Activated T-helper 1 cell treated with anti-CD3 and anti-CD28 coated beads, Interleukin-12 subunit alpha, Interleukin-12 subunit beta, Interleukin-2, Interleukin-4 antibody, amounts not matched to agents 30 ng/mL and 10 ng/mL and 1 ng/mL, durations not matched to agents 14 hours and 24 hours and 36 hours (primary cell): Measurements from ENCODE around the gene MTHFD2. TPM values are rescaled to one million over a fixed set of nuclear protein-coding genes. Genes with fewer than 3 reads are reported as not detected.

Source experiments
- DNase-seq: peaks from one replicate; pipeline ENCODE4 v3.0.0; 2021; ENCODE audit warnings: low spot score
- H3K27ac Mint-ChIP-seq: one replicate; pipeline ENCODE4 v1.8.0; 2021; ENCODE audit warnings: mild to moderate bottlenecking, mixed read lengths
- H3K27me3 Mint-ChIP-seq: one replicate; pipeline ENCODE4 v1.8.0; 2022; ENCODE audit warnings: mild to moderate bottlenecking, moderate library complexity, mixed read lengths; ENCODE audit not compliant: insufficient read depth
- H3K36me3 Mint-ChIP-seq: one replicate; pipeline ENCODE4 v1.8.0; 2021; ENCODE audit warnings: low read depth, mixed read lengths
- H3K4me1 Mint-ChIP-seq: one replicate; pipeline ENCODE4 v1.8.0; 2021; ENCODE audit warnings: low read depth, mixed read lengths
- H3K4me3 Mint-ChIP-seq: one replicate; pipeline ENCODE4 v1.8.0; 2021; ENCODE audit warnings: mild to moderate bottlenecking, moderate library complexity, mixed read lengths
- H3K9me3 Mint-ChIP-seq: one replicate; pipeline ENCODE4 v1.8.0; 2021; ENCODE audit warnings: mixed read lengths
- intact Hi-C: fragments of 100-400 bp; cut with micrococcal nuclease; formaldehyde crosslinking; loops from one replicate; pipeline ENCODE4 v1.15.1; 2024
- total RNA-seq: library from RNA; stranded (reverse); gene quantifications from 2 replicates; pipeline ENCODE4 v1.2.3, GENCODE V29; 2022

Gene MTHFD2
- total RNA-seq, result 437 and 457 TPM in 2 replicates

DNA sequence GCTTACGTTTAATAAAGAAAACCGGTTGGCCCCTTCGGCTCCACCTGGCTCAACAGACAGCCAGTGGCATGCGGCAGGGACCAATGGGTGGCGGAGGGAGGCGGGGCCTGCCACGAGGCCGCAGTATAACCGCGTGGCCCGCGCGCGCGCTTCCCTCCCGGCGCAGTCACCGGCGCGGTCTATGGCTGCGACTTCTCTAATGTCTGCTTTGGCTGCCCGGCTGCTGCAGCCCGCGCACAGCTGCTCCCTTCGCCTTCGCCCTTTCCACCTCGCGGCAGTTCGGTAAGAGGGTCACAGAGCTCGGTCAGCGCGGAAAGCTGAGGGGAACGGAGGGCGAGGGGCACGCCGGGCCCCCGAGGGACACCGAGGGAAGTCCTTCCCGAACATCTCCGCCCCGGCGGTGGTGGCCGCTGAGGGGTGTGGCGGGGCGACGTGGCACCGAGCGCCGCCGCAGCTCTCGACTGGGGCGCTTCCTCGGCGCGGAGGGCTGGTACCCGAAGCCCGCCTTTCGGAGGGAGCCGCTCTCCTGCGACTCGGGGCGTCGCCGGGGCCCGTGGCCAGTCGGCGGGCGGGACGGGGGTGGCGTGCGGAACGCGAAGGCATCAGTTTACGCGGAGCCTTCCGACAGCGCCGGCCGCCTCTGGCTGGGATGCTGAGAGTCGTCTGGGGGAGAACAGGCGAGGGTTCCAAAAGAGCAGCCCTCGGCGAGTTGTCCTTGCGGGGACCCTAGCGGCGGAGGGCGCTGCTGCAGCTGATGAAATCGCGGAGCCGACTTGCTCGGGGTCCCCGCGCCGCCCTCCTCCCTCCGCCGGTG lies at the start of gene MTHFD2:
TSS of gene MTHFD2 (plus strand) at position 155 of the 814 bp plus-strand sequence. CDS start at position 182, 27 bp downstream.
- Mint-ChIP-seq H3K4me3 (peak within 1 kb of the TSS; percentile 98), H3K27me3 (no peaks in the 10 kb centered on the region), H3K36me3 (peaks cover 34% of the 10 kb centered on the region), H3K27ac (peak within 1 kb of the TSS; percentile 100), H3K9me3 (no peaks in the 10 kb centered on the region), H3K4me1 (peaks cover 59% of the 10 kb centered on the region)
- DNase-seq, result peak; percentile 91
- intact Hi-C loops, result loop anchor here (1.0 to 5.0 kb wide), 10 partner anchors 8 to 760 kb away; partner anchors contain the start of genes BOLA3, DGUOK, MOB1A and POLE4

DNA sequence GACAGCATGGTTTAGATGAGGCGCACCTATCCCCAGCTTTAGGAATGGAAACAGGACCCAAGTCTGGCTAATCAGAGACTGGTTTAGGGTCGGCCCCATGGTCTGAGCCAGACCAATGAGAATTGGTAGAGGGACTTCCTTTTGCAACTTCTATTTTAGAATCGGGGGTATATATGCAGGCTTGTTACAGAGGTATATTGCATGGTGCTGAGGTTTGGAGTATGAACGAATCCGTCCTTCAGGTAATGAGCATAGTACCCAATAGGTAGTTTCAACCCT lies 49.2 kb upstream of the MTHFD2 start:
- Mint-ChIP-seq H3K36me3 (peaks cover 17% of the 10 kb centered on the region), H3K4me1 (peaks cover 10% of the 10 kb centered on the region), H3K27me3 (no peaks in the 10 kb centered on the region), H3K4me3 (no peak overlapping the region), H3K9me3 (no peaks in the 10 kb centered on the region), H3K27ac (no peak overlapping the region)
- no peak for DNase-seq
- intact Hi-C loops, result loop anchor here (2.0 to 10.0 kb wide), 2 partner anchors 186 to 240 kb away; no protein-coding TSS in a partner anchor

DNA sequence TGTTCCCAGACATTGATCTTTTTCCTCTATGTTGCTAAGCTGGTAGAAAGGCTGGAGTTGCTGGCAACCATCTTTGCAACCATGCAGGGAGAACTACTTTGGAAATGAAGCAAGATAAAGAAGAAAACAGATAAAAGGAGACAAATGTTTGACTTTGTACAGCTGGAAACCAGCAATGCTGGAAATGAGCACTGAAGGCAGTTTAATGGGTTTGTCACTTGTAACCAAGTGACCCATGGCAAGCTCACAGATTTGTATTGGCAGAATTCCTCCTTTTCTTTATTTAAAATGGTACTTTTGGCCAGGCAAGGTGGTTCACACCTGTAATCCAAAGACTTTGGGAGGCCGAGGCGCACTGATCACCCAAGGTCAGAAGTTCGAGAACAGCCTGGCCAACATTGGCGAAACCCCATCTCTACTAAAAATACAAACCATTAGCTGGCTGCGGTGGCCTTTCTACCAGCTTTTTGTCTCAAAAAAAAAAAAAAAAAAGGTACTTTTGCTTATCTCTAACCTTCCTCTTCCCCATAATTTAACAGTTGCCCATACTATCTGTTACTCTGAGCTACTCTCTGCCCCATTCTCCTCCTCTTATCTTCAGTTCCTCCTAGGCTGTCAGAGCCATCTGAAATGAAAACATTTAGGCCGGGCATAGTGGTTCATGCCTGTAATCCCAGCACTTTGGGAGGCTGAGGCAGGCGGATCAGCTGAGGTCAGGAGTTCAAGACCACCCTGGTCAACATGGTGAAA lies 48.7 kb upstream of the MTHFD2 start:
- Mint-ChIP-seq H3K4me1 (peaks cover 10% of the 10 kb centered on the region), H3K9me3 (no peaks in the 10 kb centered on the region), H3K4me3 (peak overlapping the region; percentile 60), H3K36me3 (peaks cover 17% of the 10 kb centered on the region), H3K27ac (peak overlapping the region; percentile 29), H3K27me3 (no peaks in the 10 kb centered on the region)
- DNase-seq, result no peak
- intact Hi-C loops, result loop anchor here (2.0 to 10.0 kb wide), 3 partner anchors 17 to 241 kb away; no protein-coding TSS in a partner anchor

DNA sequence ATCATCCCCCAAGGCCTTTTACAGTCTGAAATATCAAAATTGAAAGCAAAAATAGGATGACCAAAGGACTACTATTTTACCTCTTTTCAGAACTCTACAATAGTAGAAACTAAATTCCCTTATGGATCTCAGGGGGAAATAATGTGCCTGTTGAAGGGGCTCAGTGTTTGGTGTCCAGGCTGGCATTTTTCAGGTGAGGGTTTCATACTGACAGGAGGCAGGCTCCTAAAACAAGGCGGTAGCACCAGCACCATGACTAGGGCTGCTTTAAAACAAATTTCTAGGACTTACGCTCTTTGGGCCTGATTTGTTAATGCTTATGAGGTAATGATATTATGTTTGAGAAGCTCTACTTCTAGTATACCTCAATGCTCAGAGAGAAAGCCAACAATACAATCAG lies 45.5 kb upstream of the MTHFD2 start:
- Mint-ChIP-seq H3K36me3 (peaks cover 32% of the 10 kb centered on the region), H3K4me1 (peaks cover 16% of the 10 kb centered on the region), H3K9me3 (no peaks in the 10 kb centered on the region), H3K27me3 (no peaks in the 10 kb centered on the region), H3K27ac (no peak overlapping the region), H3K4me3 (no peak overlapping the region)
- no peak for DNase-seq
- intact Hi-C loops, result no loop called here

DNA sequence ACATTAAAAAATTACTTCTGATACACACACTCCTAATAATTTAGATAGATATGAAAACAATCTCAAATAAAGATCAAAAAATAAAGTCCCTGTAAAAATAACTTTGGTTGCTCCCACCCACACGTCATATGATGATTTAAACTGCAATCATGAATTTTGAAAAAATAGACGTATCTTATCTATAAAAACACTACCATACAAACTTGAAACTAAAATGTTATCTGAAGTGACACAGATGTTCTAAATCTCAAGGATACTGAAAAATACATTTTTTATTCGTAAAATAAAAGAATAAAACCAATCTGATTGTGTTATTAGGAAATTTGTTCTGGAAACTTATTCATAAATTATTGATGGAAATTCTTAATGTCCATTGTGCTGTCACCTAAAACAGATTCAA lies 42.6 kb upstream of the MTHFD2 start:
- H3K4me3 Mint-ChIP-seq, result no peak overlapping the region
- DNase-seq, result no peak
- H3K27ac Mint-ChIP-seq, result no peak overlapping the region
- peaks cover 38% of the 10 kb centered on the region for H3K36me3 Mint-ChIP-seq
- intact Hi-C loops, result no loop called here
- H3K9me3 Mint-ChIP-seq, result no peaks in the 10 kb centered on the region
- no peaks in the 10 kb centered on the region for H3K27me3 Mint-ChIP-seq
- peaks cover 16% of the 10 kb centered on the region for H3K4me1 Mint-ChIP-seq

DNA sequence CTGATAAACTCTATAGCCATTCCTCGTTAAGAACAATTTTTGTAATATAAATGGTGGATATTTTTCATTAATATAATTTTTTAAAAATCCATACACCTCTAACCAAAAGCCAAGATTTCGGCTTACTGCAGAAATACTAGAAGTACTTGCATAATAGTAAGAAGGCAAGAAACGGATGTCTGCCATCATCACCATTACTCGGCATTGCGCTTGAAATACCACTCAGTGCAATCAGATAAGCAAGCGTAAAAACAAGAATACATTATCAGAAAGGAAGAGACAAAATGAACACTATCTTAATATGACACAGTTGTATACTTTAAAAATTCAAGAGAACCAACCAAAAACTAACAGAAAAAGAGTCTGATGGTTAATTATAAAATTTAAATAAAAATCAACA lies 35.5 kb upstream of the MTHFD2 start:
- no peak overlapping the region for H3K27ac Mint-ChIP-seq
- peaks cover 40% of the 10 kb centered on the region for H3K36me3 Mint-ChIP-seq
- DNase-seq, result no peak
- intact Hi-C loops, result no loop called here
- H3K27me3 Mint-ChIP-seq, result no peaks in the 10 kb centered on the region
- H3K4me1 Mint-ChIP-seq, result no peaks in the 10 kb centered on the region
- H3K9me3 Mint-ChIP-seq, result peaks cover 3% of the 10 kb centered on the region
- H3K4me3 Mint-ChIP-seq, result no peak overlapping the region

DNA sequence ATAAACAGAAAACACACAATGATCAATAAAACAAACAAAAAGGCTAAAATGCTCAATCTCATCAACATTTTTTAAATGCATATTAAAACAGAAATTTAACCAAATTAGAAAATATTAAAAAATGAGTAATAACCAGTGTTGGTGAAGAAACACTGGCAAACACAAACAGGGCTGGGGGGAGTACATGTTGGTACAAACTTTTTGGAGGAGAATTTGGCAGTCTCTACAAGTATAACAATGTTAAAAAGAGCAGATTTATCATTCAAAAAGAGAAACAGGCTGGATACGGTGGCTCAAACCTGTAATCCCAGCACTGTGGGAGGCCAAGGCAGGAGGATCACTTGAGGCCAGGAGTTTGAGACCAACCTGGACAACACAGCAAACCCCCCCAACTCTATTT lies 33.7 kb upstream of the MTHFD2 start:
- Mint-ChIP-seq H3K27ac (no peak overlapping the region), H3K4me1 (peaks cover 6% of the 10 kb centered on the region), H3K27me3 (no peaks in the 10 kb centered on the region), H3K9me3 (peaks cover 3% of the 10 kb centered on the region), H3K36me3 (peaks cover 39% of the 10 kb centered on the region), H3K4me3 (no peak overlapping the region)
- intact Hi-C loops, result loop anchor here (5.0 kb wide), 1 partner anchor 38 kb away; no protein-coding TSS in a partner anchor
- no peak for DNase-seq

DNA sequence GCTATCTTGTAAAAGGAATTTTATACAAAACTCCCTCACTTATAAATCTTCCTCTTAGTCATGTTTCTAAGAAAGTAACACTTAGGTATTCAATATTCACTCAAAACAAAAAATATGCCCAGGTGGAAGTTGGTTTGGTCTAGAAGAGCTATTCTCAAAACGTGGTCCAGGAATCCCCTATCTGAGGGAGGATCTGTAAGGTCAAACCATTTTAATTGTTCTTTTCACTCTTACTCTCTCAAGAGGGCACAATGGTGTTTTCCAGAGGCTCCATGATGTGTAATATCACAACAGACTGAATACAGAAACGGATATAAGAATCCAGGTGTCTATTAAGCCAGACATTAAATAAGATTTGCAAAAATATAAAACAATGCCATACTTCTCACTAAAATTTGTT lies 29.7 kb upstream of the MTHFD2 start:
- peaks cover 3% of the 10 kb centered on the region for H3K9me3 Mint-ChIP-seq
- peaks cover 20% of the 10 kb centered on the region for H3K4me1 Mint-ChIP-seq
- DNase-seq, result no peak
- peak overlapping the region; percentile 6 for H3K4me3 Mint-ChIP-seq
- intact Hi-C loops, result loop anchor here (5.0 kb wide), 1 partner anchor 34 kb away; no protein-coding TSS in a partner anchor
- peak overlapping the region; percentile 67 for H3K27ac Mint-ChIP-seq
- H3K27me3 Mint-ChIP-seq, result no peaks in the 10 kb centered on the region
- peaks cover 43% of the 10 kb centered on the region for H3K36me3 Mint-ChIP-seq

DNA sequence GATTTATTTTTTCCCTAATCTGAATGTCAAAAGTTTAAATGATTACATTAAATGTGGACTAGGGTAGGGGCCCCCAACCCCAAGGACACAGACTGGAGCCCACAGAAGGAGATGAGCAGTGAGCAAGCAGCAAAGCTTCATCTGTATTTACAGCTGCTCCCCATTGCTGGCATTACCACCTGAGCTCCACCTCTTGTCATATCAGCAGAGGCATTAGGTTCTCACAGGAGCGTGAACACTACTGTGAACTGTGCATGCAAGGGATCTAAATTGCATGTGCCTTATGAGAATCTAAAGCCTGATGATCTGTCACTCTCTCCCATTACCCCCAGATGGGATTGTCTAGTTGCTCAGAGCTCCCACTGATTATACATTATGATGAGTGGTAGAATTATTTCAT lies 23.5 kb upstream of the MTHFD2 start:
- peak overlapping the region; percentile 4 for H3K4me3 Mint-ChIP-seq
- H3K36me3 Mint-ChIP-seq, result peaks cover 33% of the 10 kb centered on the region
- no peak overlapping the region for H3K27ac Mint-ChIP-seq
- H3K9me3 Mint-ChIP-seq, result no peaks in the 10 kb centered on the region
- no peaks in the 10 kb centered on the region for H3K27me3 Mint-ChIP-seq
- intact Hi-C loops, result no loop called here
- no peak for DNase-seq
- peaks cover 46% of the 10 kb centered on the region for H3K4me1 Mint-ChIP-seq

DNA sequence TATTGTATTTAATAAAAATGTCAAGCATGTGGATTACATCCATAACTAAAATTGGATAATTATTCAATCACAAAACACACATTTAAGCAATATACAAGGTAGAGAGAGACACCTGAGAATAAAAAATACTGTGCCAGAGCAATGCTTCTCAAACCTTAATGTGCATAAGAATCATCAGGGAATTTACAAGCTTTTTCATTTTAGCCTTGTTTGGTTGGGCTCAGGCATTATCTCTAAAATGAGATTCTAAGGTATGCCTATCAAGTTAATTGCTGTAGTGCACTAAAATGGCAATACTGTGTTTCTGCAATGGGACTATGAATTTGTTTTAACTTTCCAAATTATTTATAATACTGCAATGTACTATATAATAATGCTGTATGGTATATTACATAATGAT lies 20.7 kb upstream of the MTHFD2 start:
- no peak for DNase-seq
- H3K4me3 Mint-ChIP-seq, result peak overlapping the region; percentile 88
- no peaks in the 10 kb centered on the region for H3K9me3 Mint-ChIP-seq
- peaks cover 22% of the 10 kb centered on the region for H3K36me3 Mint-ChIP-seq
- H3K27ac Mint-ChIP-seq, result peak overlapping the region; percentile 85
- H3K27me3 Mint-ChIP-seq, result no peaks in the 10 kb centered on the region
- intact Hi-C loops, result loop anchor here (1.0 to 2.0 kb wide), 8 partner anchors 9 to 349 kb away; partner anchors contain the start of genes BOLA3, DGUOK, INO80B and MTHFD2
- peaks cover 45% of the 10 kb centered on the region for H3K4me1 Mint-ChIP-seq

DNA sequence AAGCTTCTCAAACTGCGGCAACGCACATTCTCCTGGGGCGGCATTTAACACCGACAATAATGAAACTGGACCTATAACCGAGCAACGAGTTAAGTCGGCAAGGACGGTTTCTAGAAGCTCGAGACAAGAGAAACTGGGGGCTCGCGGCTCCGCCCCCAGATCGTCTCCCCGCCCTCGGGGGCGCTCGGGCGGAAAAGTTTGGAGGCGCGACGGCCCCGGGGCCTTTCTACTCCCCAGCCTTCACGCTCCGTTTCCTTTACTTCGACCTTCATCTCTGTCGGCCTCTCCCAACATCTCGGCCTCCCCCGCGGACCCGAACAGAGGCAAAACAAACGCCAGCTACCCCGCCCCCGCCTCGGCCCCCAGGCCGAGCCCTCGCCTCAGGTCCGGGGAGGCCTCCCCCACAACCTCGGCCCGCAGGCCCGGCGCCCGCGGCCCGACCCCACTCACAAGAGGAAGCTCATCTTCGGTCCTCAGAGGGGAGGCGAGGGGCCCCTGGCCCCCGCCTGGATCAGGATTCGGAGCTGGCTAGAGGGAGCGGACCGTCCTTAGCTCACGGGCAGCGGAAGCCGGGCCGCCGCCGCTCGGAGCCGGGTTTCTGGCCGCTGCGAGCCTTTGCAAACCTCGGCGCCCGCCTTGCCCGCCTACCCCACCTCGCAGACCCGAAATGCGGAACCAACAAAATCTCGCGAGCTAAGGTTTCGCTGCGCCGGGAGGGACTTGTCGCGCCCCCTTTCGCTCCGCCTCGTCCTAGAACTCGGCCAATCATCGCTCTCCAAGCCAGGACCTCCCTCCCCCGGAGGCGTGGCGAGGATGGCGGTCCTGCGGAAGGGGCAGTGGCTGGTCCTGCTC lies 20.0 kb upstream of the MTHFD2 start, which contains the start of gene MOB1A:
TSS of gene MOB1A (minus strand) at position 669 of the 852 bp plus-strand sequence. CDS start at position 464, 205 bp downstream.
- Mint-ChIP-seq H3K27ac (peak within 1 kb of the TSS; percentile 85), H3K4me3 (peak within 1 kb of the TSS; percentile 88), H3K27me3 (no peaks in the 10 kb centered on the region), H3K36me3 (peaks cover 19% of the 10 kb centered on the region), H3K9me3 (no peaks in the 10 kb centered on the region), H3K4me1 (peaks cover 40% of the 10 kb centered on the region)
- DNase-seq, result peak; percentile 99
- intact Hi-C loops, result loop anchor here (1.0 to 2.0 kb wide), 9 partner anchors 8 to 476 kb away; partner anchors contain the start of genes BOLA3, DGUOK, INO80B and MTHFD2
